OCI-LY7 (cell line): ENCODE measurements around the gene GRID1.

ENCODE experiments used
- CTCF ChIP-seq: fragments of 200-600 bp; sonication (generic); conservative IDR thresholded peaks from 2 replicates; pipeline ENCODE4 v1.5.1; 2014; ENCODE audit warnings: mild to moderate bottlenecking, antibody characterized with exemption, low read length, moderate library complexity, mixed read lengths
- EZH2phosphoT487 ChIP-seq: fragments of 200-600 bp; sonication (generic); IDR thresholded peaks from 2 replicates; pipeline ENCODE4 v1.6.1; 2018; ENCODE audit warnings: low read depth, borderline replicate concordance, mild to moderate bottlenecking, mixed run types, antibody characterized with exemption, low read length, moderate library complexity, mixed read lengths

DNA sequence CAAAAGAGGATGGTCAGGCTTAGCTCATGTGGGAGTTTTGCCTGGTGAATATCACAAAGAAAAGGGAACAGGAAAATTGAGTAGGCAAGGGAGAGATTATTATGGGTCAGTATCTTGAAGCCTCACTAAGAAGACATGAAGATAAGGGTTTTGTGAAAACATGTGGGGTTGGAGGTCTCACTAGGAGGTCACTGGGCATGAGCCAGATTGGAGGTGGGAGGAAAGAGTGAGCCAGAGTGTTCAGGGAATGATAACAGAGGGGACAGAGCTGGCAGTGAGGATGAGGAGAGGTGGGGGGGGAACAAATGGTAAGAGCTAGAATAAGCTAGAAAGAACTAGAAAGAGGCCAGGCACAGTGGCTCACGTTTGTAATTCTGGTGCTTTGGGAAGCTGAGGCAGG is 374.3 kb downstream of the GRID1 start:
- no peak for TF ChIP-seq CTCF
- no peak for TF ChIP-seq EZH2phosphoT487
